ENCODE results near the gene NAV2. TPM values are rescaled to one million over a fixed set of nuclear protein-coding genes. Genes with fewer than 3 reads are reported as not detected.

Gene NAV2
- total and polyA plus RNA-seq, 2 experiments from 2014 or later, result 26.0 to 45.0 TPM

DNA sequence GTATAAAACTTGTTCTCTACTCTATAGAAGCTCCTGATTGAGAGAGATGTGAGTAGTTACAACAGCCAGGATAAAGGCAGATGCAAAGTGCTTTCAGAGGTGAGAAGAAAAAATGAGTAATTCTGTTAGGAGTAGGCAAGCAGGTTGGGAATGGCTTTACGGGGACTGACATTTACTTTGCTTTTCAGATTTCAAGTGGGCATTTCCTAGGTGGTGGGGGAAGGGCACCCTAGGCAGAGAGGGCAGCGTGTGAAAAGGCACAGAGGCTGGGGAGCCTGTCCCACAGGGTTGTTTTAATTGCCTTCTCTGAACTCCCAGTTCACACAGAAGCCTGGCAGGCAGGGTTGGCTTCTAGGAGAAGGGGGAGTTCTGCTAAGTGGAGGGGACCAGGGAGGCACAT lies 106.5 kb downstream of the NAV2 start:
- Mint-ChIP-seq H3K27me3 (ENCODE audit: insufficient read depth, low read depth, poor library complexity) (peaks cover 15% of the 10 kb centered on the region), H3K27ac (peak overlapping the region; percentile 95), H3K4me3 (peak overlapping the region; percentile 2; the same call in 1 of the 3 replicates), H3K4me1 (peaks cover 80% of the 10 kb centered on the region), H3K36me3 (ENCODE audit: low read depth) (peaks cover 26% of the 10 kb centered on the region), H3K9me3 (no peaks in the 10 kb centered on the region; the same call in 2 of the 3 replicates)
- no peaks in the 10 kb centered on the region for H3K9me2 ChIP-seq (ENCODE audit: insufficient read depth)
- no peaks in the 10 kb centered on the region for H4K20me1 ChIP-seq (replicated peaks; ENCODE audit: insufficient read depth)
- no peak overlapping the region for H2AFZ ChIP-seq
- H3K79me2 ChIP-seq (replicated peaks; ENCODE audit: insufficient read depth), result peaks cover 66% of the 10 kb centered on the region
- H3K4me1 ChIP-seq (ENCODE audit: insufficient read depth), result peaks cover 52% of the 10 kb centered on the region
- H3K4me2 ChIP-seq, result peak overlapping the region; percentile 52
- H3K4me3 ChIP-seq, result peak overlapping the region; percentile 17; the same call in 1 of the 2 replicates
- DNase-seq (ENCODE audit: low spot score) (peak; percentile 27), ATAC-seq (no peak)
- H3F3A ChIP-seq (replicated peaks; ENCODE audit: low read depth), result peaks cover 22% of the 10 kb centered on the region
- H3K36me3 ChIP-seq (ENCODE audit: insufficient read depth), result no peaks in the 10 kb centered on the region
- H3K27me3 ChIP-seq (ENCODE audit: insufficient read depth), result no peaks in the 10 kb centered on the region
- H3K27ac ChIP-seq (ENCODE audit: low read depth), result peak overlapping the region; percentile 96
- TF ChIP-seq, protein P1, sequence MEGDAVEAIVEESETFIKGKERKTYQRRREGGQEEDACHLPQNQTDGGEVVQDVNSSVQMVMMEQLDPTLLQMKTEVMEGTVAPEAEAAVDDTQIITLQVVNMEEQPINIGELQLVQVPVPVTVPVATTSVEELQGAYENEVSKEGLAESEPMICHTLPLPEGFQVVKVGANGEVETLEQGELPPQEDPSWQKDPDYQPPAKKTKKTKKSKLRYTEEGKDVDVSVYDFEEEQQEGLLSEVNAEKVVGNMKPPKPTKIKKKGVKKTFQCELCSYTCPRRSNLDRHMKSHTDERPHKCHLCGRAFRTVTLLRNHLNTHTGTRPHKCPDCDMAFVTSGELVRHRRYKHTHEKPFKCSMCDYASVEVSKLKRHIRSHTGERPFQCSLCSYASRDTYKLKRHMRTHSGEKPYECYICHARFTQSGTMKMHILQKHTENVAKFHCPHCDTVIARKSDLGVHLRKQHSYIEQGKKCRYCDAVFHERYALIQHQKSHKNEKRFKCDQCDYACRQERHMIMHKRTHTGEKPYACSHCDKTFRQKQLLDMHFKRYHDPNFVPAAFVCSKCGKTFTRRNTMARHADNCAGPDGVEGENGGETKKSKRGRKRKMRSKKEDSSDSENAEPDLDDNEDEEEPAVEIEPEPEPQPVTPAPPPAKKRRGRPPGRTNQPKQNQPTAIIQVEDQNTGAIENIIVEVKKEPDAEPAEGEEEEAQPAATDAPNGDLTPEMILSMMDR (conservative IDR thresholded peaks at IDR 0.05; ENCODE audit: low read depth in 2 of 2), result no peak
- TF ChIP-seq CREB1 (CRISPR knock-in tag; IDR thresholded peaks at IDR 0.05; ENCODE audit: low read depth), result no peak
- peak; percentile 44; the same call in 1 of the 2 replicates for TF ChIP-seq NANOG (IDR thresholded peaks at IDR 0.05; ENCODE audit: borderline replicate concordance)
- TF ChIP-seq POLR2AphosphoS5 (IDR thresholded peaks at IDR 0.05; ENCODE audit: low read depth), result no peak
- TF ChIP-seq, protein P2, sequence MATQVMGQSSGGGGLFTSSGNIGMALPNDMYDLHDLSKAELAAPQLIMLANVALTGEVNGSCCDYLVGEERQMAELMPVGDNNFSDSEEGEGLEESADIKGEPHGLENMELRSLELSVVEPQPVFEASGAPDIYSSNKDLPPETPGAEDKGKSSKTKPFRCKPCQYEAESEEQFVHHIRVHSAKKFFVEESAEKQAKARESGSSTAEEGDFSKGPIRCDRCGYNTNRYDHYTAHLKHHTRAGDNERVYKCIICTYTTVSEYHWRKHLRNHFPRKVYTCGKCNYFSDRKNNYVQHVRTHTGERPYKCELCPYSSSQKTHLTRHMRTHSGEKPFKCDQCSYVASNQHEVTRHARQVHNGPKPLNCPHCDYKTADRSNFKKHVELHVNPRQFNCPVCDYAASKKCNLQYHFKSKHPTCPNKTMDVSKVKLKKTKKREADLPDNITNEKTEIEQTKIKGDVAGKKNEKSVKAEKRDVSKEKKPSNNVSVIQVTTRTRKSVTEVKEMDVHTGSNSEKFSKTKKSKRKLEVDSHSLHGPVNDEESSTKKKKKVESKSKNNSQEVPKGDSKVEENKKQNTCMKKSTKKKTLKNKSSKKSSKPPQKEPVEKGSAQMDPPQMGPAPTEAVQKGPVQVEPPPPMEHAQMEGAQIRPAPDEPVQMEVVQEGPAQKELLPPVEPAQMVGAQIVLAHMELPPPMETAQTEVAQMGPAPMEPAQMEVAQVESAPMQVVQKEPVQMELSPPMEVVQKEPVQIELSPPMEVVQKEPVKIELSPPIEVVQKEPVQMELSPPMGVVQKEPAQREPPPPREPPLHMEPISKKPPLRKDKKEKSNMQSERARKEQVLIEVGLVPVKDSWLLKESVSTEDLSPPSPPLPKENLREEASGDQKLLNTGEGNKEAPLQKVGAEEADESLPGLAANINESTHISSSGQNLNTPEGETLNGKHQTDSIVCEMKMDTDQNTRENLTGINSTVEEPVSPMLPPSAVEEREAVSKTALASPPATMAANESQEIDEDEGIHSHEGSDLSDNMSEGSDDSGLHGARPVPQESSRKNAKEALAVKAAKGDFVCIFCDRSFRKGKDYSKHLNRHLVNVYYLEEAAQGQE (IDR thresholded peaks at IDR 0.05; ENCODE audit: unreplicated experiment), result no peak

DNA sequence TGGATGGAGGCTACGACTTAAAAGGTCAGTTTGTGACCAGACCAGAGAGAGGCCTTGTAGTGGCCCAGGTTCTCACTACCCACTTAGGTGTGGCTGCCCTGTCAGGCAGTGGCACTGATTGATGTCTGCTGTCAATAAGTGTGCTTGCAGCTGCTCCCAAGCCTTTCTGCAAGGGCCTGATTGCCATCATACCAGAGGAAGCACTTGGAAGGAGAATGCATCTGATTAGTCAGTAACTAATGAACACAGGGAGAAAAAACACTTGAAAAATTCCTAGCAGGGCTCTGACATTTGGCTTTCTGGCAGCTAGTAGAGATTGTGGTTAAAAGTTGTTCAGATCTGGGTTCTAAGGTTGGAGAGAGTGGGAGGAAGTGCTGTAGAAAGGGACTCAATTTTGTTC lies 107.5 kb downstream of the NAV2 start:
- peaks cover 47% of the 10 kb centered on the region for H3K4me1 ChIP-seq (ENCODE audit: insufficient read depth)
- H3F3A ChIP-seq (replicated peaks; ENCODE audit: low read depth), result peaks cover 20% of the 10 kb centered on the region
- H3K27ac ChIP-seq (ENCODE audit: low read depth), result peak overlapping the region; percentile 96
- Mint-ChIP-seq H3K4me1 (peaks cover 71% of the 10 kb centered on the region), H3K27ac (peak overlapping the region; percentile 77), H3K9me3 (no peaks in the 10 kb centered on the region; the same call in 2 of the 3 replicates), H3K27me3 (ENCODE audit: insufficient read depth, low read depth, poor library complexity) (peaks cover 11% of the 10 kb centered on the region), H3K36me3 (ENCODE audit: low read depth) (peaks cover 26% of the 10 kb centered on the region), H3K4me3 (no peak overlapping the region; the same call in 2 of the 3 replicates)
- no peak overlapping the region for H3K4me3 ChIP-seq
- H3K9me2 ChIP-seq (ENCODE audit: insufficient read depth), result no peaks in the 10 kb centered on the region
- no peak overlapping the region; the same call in 1 of the 2 replicates for H3K4me2 ChIP-seq
- no peak overlapping the region for H2AFZ ChIP-seq
- H3K79me2 ChIP-seq (replicated peaks; ENCODE audit: insufficient read depth), result peaks cover 66% of the 10 kb centered on the region
- DNase-seq (ENCODE audit: low spot score) (no peak), ATAC-seq (no peak)
- H3K27me3 ChIP-seq (ENCODE audit: insufficient read depth), result no peaks in the 10 kb centered on the region
- H4K20me1 ChIP-seq (replicated peaks; ENCODE audit: insufficient read depth), result no peaks in the 10 kb centered on the region
- H3K36me3 ChIP-seq (ENCODE audit: insufficient read depth), result no peaks in the 10 kb centered on the region
- TF ChIP-seq, protein P3, sequence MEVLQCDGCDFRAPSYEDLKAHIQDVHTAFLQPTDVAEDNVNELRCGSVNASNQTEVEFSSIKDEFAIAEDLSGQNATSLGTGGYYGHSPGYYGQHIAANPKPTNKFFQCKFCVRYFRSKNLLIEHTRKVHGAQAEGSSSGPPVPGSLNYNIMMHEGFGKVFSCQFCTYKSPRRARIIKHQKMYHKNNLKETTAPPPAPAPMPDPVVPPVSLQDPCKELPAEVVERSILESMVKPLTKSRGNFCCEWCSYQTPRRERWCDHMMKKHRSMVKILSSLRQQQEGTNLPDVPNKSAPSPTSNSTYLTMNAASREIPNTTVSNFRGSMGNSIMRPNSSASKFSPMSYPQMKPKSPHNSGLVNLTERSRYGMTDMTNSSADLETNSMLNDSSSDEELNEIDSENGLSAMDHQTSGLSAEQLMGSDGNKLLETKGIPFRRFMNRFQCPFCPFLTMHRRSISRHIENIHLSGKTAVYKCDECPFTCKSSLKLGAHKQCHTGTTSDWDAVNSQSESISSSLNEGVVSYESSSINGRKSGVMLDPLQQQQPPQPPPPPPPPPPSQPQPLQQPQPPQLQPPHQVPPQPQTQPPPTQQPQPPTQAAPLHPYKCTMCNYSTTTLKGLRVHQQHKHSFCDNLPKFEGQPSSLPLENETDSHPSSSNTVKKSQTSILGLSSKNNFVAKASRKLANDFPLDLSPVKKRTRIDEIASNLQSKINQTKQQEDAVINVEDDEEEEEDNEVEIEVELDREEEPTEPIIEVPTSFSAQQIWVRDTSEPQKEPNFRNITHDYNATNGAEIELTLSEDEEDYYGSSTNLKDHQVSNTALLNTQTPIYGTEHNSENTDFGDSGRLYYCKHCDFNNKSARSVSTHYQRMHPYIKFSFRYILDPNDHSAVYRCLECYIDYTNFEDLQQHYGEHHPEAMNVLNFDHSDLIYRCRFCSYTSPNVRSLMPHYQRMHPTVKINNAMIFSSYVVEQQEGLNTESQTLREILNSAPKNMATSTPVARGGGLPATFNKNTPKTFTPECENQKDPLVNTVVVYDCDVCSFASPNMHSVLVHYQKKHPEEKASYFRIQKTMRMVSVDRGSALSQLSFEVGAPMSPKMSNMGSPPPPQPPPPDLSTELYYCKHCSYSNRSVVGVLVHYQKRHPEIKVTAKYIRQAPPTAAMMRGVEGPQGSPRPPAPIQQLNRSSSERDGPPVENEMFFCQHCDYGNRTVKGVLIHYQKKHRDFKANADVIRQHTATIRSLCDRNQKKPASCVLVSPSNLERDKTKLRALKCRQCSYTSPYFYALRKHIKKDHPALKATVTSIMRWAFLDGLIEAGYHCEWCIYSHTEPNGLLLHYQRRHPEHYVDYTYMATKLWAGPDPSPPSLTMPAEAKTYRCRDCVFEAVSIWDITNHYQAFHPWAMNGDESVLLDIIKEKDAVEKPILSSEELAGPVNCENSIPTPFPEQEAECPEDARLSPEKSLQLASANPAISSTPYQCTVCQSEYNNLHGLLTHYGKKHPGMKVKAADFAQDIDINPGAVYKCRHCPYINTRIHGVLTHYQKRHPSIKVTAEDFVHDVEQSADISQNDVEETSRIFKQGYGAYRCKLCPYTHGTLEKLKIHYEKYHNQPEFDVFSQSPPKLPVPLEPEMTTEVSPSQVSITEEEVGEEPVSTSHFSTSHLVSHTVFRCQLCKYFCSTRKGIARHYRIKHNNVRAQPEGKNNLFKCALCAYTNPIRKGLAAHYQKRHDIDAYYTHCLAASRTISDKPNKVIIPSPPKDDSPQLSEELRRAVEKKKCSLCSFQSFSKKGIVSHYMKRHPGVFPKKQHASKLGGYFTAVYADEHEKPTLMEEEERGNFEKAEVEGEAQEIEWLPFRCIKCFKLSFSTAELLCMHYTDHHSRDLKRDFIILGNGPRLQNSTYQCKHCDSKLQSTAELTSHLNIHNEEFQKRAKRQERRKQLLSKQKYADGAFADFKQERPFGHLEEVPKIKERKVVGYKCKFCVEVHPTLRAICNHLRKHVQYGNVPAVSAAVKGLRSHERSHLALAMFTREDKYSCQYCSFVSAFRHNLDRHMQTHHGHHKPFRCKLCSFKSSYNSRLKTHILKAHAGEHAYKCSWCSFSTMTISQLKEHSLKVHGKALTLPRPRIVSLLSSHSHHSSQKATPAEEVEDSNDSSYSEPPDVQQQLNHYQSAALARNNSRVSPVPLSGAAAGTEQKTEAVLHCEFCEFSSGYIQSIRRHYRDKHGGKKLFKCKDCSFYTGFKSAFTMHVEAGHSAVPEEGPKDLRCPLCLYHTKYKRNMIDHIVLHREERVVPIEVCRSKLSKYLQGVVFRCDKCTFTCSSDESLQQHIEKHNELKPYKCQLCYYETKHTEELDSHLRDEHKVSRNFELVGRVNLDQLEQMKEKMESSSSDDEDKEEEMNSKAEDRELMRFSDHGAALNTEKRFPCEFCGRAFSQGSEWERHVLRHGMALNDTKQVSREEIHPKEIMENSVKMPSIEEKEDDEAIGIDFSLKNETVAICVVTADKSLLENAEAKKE (CRISPR knock-in tag; IDR thresholded peaks at IDR 0.05), result no peak

Measured in GM23338 (cell line).